ENCODE data around the gene SLC28A3.

DNA sequence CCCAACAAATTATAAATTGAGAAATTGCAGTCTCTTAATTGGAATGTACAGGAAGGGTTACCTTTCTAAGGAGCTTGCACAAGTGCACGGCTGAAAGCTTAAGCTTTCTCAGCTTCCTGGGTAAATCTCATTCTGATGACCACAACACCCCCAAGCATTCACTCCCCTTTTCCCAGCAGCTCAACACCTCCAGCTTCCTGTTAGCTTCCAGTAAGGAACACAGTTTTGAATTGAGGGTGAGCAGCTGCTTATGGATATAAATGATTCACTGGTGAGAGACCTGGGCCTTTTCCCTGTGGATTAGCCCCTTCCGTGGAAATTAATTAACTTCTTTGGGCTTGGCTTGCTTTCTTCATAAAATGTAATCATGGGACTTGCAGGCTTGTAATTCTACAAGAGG, 101.2 kb downstream of the SLC28A3 start:
- TF ChIP-seq, protein P1, sequence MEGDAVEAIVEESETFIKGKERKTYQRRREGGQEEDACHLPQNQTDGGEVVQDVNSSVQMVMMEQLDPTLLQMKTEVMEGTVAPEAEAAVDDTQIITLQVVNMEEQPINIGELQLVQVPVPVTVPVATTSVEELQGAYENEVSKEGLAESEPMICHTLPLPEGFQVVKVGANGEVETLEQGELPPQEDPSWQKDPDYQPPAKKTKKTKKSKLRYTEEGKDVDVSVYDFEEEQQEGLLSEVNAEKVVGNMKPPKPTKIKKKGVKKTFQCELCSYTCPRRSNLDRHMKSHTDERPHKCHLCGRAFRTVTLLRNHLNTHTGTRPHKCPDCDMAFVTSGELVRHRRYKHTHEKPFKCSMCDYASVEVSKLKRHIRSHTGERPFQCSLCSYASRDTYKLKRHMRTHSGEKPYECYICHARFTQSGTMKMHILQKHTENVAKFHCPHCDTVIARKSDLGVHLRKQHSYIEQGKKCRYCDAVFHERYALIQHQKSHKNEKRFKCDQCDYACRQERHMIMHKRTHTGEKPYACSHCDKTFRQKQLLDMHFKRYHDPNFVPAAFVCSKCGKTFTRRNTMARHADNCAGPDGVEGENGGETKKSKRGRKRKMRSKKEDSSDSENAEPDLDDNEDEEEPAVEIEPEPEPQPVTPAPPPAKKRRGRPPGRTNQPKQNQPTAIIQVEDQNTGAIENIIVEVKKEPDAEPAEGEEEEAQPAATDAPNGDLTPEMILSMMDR (conservative IDR thresholded peaks at IDR 0.05; ENCODE audit: low read depth, low read length) = no peak
- TF ChIP-seq EZH2 (IDR thresholded peaks at IDR 0.05; ENCODE audit: borderline replicate concordance, low read depth, low read length, poor library complexity, severe bottlenecking) = no peak
